KOPT-K1 (cell line): ENCODE results near the gene ERGIC3.

Experiments
- H3K27ac ChIP-seq: fragments of 200-600 bp; sonication (generic); 2 replicates; pipeline ENCODE4 v1.5.1; 2016; ENCODE audit warnings: antibody characterized with exemption, mild to moderate bottlenecking, low read depth, low read length; ENCODE audit not compliant: poor library complexity, severe bottlenecking
- H3K36me3 ChIP-seq: fragments of 200-600 bp; sonication (generic); 2 replicates; pipeline ENCODE4 v1.5.1; 2017; ENCODE audit warnings: antibody characterized with exemption, mild to moderate bottlenecking, low read length, moderate library complexity; ENCODE audit not compliant: insufficient read depth
- H3K9me3 ChIP-seq: fragments of 200-600 bp; sonication (generic); 2 replicates; pipeline ENCODE4 v1.5.1; 2017; ENCODE audit warnings: antibody characterized with exemption, low read length, mild to moderate bottlenecking; ENCODE audit not compliant: insufficient read depth, poor library complexity, severe bottlenecking

The ERGIC3 gene

GRCh38 chr20:35592339-35592974, 50.6 kb downstream of the ERGIC3 start:
- H3K36me3 ChIP-seq, result no peaks in the 10 kb centered on the region
- no peak overlapping the region for H3K27ac ChIP-seq
- no peaks in the 10 kb centered on the region for H3K9me3 ChIP-seq

GRCh38 chr20:35595456-35595855, 53.6 kb downstream of the ERGIC3 start:
- H3K27ac ChIP-seq, result no peak overlapping the region
- no peaks in the 10 kb centered on the region for H3K36me3 ChIP-seq
- no peaks in the 10 kb centered on the region for H3K9me3 ChIP-seq

GRCh38 chr20:35595901-35596300, 54.0 kb downstream of the ERGIC3 start:
- H3K9me3 ChIP-seq, result no peaks in the 10 kb centered on the region

GRCh38 chr20:35597186-35597585, 55.3 kb downstream of the ERGIC3 start:
- Histone ChIP-seq H3K27ac (no peak overlapping the region), H3K9me3 (no peaks in the 10 kb centered on the region), H3K36me3 (no peaks in the 10 kb centered on the region)

More at GRCh38 chr20:35595901-35596300, 54.0 kb downstream of the ERGIC3 start:
- Histone ChIP-seq H3K27ac (no peak overlapping the region), H3K36me3 (no peaks in the 10 kb centered on the region)

- no peaks in the 10 kb centered on the region for H3K9me3 ChIP-seq
- no peaks in the 10 kb centered on the region for H3K36me3 ChIP-seq
- no peak overlapping the region for H3K27ac ChIP-seq
These were observed 56.6 kb downstream of the ERGIC3 start for GRCh38 chr20:35598476-35598875.

- Histone ChIP-seq H3K9me3 (no peaks in the 10 kb centered on the region), H3K36me3 (no peaks in the 10 kb centered on the region), H3K27ac (no peak overlapping the region)
These were observed 57.3 kb downstream of the ERGIC3 start for GRCh38 chr20:35598899-35599775.

- no peaks in the 10 kb centered on the region for H3K9me3 ChIP-seq
- no peaks in the 10 kb centered on the region for H3K36me3 ChIP-seq
- no peak overlapping the region for H3K27ac ChIP-seq
These were observed 57.9 kb downstream of the ERGIC3 start for GRCh38 chr20:35599776-35600120.

GRCh38 chr20:35600176-35600992, 58.5 kb downstream of the ERGIC3 start:
- Histone ChIP-seq H3K27ac (no peak overlapping the region), H3K9me3 (no peaks in the 10 kb centered on the region), H3K36me3 (no peaks in the 10 kb centered on the region)

- Histone ChIP-seq H3K9me3 (no peaks in the 10 kb centered on the region), H3K36me3 (no peaks in the 10 kb centered on the region), H3K27ac (no peak overlapping the region)
These were observed 59.4 kb downstream of the ERGIC3 start for GRCh38 chr20:35600993-35601973.

- no peak overlapping the region for H3K27ac ChIP-seq
These were observed 60.1 kb downstream of the ERGIC3 start for GRCh38 chr20:35601990-35602389.

GRCh38 chr20:35602851-35603495, 61.1 kb downstream of the ERGIC3 start:
- Histone ChIP-seq H3K9me3 (no peaks in the 10 kb centered on the region), H3K27ac (no peak overlapping the region), H3K36me3 (no peaks in the 10 kb centered on the region)

More at GRCh38 chr20:35601990-35602389, 60.1 kb downstream of the ERGIC3 start:
- no peaks in the 10 kb centered on the region for H3K9me3 ChIP-seq
- no peaks in the 10 kb centered on the region for H3K36me3 ChIP-seq

GRCh38 chr20:35603695-35604448, 62.0 kb downstream of the ERGIC3 start:
- Histone ChIP-seq H3K9me3 (no peaks in the 10 kb centered on the region), H3K36me3 (no peaks in the 10 kb centered on the region), H3K27ac (no peak overlapping the region)

GRCh38 chr20:35604449-35604747, 62.5 kb downstream of the ERGIC3 start:
- Histone ChIP-seq H3K27ac (no peak overlapping the region), H3K9me3 (no peaks in the 10 kb centered on the region), H3K36me3 (no peaks in the 10 kb centered on the region)
